PC-3 (cell line): Measurements from ENCODE around the gene PHF11.

Experiments used
- CTCF ChIP-seq: fragments of 300-600 bp; sonication (generic); conservative IDR thresholded peaks from 2 replicates; pipeline ENCODE4 v1.5.1; 2017; ENCODE audit warnings: antibody characterized with exemption, low read depth, mild to moderate bottlenecking, low read length
- EZH2 ChIP-seq: fragments of 300-600 bp; sonication (generic); IDR thresholded peaks from one replicate; pipeline ENCODE4 v1.6.1; 2017; ENCODE audit warnings: antibody characterized with exemption, mild to moderate bottlenecking, low read length; ENCODE audit not compliant: unreplicated experiment

- TF ChIP-seq CTCF, result no peak
- TF ChIP-seq EZH2, result no peak
Observed at GRCh38 chr13:49454388-49455006, 41.3 kb upstream of the PHF11 start.
